Measurements from ENCODE around the gene RASSF9.

GRCh38 chr12:85849344-85849743 lies 13.1 kb upstream of the RASSF9 start:
- no peak for TF ChIP-seq CTCF (IDR thresholded peaks at IDR 0.05)
- no peak for TF ChIP-seq POLR2A (IDR thresholded peaks at IDR 0.05)

All from right lobe of liver (tissue), 4 donors.